ENCODE data around the gene SKAP1.
"Not testable (repeated sequence)": the region's sequence is repeated elsewhere in the genome, so short reads cannot be mapped to it uniquely, and the experiment has no call there.

Gene SKAP1

DNA sequence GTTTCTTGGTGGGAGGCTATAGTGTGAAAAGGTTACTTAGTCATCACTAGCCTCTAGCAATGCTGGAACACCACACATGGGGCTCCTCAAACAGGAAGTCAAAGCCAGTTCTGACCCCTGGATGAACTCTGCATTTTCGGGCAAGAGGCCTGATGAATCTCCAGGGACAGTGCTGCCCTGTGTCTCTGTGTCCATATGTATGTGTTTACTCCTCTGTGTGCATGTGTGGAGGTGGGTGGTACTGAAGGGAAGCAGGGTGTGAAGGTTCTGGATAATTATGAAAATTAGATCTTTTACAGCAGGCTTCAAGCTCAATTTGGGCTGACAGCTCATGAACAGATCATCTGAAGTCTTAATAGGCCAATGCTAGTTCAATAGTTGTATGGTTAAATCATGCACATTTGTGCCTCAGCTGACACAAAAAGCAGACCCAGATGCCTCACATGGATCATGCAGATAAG, 188.9 kb downstream of the SKAP1 start:
- no peak for DNase-seq

DNA sequence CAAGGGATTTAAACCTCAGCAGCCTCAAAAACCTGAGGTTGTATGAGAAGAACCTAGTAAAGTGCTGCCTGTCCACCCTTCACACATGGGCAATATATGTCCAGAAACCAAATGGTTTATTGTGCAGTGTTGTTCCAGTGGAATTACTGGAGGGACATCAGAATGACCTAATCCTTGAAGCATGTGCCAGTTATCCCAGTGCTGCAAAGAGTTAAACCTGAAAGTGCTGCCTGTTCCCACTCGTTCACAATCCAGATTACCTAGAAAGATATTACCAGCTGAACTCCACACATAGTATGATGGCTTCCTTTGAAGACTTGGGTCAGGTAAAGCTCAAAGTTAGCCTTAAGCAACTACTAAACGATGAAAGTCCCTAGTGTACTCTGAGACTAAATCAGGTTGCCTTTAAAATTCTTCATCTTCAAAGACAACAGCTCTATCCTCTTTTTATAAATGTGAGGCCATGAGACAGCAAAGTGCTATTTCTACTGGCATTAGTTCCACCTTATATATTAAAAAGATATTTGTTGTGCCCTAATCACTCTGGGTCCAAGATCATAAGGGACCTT, 189.4 kb downstream of the SKAP1 start:
- DNase-seq = no peak

DNA sequence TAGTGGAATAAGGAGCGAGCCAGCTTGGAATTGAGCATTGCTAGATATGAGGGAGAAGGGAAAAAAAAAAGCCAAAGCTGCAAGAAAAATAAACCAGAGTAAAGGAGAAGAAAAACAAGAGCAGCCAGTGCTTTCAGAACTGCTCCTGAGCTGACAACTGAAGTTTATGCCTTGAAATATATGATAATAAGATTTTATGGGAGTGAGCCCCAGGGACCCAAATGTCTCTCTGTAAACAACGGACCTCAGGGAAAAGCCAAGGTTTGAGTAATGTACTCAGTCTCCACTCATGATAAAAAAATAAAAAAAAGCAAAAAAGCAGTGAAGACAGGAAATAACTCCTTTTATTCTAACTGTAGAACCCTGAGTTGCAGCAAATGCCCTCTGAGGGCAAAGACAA, 189.9 kb downstream of the SKAP1 start:
- no peak for DNase-seq

- DNase-seq = no peak
Observed at GRCh38 chr17:48239603-48239995, 190.4 kb downstream of the SKAP1 start.

- no peak for DNase-seq
Observed at GRCh38 chr17:48238933-48239602, 190.9 kb downstream of the SKAP1 start.

DNA sequence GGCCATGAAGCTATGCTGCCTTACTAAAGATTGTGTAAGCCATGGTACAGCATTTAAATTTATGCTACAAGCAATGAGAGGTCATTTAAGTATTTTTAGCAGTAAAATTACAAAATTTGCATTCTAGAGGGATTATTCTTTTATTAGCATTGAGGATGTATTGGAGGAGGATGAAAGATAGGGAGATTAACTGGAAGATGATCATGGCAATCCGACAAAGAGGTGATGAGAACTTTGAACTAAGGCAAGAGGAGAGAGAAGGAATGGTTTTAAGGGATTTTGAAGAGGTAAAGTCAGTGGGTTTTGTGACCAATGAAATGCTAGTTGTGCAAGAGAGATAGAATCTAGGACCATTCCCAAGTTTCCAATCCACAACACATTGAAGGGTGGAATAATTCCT, 192.6 kb downstream of the SKAP1 start:
- DNase-seq = no peak

GRCh38 chr17:48236681-48237134, 193.3 kb downstream of the SKAP1 start:
- DNase-seq = no peak

- DNase-seq = no peak
Observed at GRCh38 chr17:48234922-48235321, 195.1 kb downstream of the SKAP1 start.

DNA sequence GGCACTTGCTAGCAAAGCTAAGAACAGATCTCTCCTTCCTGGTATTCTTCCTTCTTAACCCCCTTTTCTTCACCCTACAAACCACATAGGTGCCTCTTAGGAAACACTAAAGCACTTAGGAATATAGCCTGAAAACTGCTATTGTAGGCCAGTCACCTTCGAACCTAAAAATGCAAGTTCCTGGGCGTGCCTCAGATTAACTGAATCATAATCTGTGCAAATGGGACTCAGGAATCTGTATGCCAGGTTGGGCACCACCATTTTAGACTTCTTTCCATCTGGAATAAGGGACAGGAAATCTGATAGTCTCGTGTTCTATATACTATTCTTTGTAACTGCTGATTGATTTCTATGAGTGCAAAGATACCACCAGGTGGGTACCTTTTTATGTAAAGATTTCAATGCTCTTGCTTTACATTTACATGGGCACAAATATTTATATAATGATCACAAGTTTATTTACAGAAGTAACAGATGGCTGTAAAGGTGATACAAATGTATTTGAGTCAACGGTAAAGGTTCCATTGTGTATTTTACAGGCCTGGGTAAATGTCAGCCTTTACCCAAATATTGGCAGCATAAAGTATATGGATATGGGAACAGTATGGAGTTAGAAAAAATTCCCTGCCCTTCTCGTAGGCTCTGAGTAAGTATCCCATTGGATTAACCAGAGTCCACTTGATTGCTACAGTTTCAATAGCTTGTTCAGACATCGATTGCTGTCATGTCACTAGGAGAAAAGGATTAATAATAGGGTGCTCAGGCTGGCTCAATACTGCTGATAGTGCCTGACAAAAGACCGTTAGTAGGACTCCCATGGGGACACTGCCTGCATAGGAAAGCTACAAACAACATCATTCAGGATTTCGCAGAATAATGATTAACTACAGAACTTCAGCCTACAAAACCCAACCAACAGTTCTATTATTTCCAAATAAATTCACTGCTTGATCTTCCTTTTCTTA, 197.7 kb downstream of the SKAP1 start:
- DNase-seq = no peak

- DNase-seq = no peak
Observed at GRCh38 chr17:48229936-48230335, 200.1 kb downstream of the SKAP1 start.

DNA sequence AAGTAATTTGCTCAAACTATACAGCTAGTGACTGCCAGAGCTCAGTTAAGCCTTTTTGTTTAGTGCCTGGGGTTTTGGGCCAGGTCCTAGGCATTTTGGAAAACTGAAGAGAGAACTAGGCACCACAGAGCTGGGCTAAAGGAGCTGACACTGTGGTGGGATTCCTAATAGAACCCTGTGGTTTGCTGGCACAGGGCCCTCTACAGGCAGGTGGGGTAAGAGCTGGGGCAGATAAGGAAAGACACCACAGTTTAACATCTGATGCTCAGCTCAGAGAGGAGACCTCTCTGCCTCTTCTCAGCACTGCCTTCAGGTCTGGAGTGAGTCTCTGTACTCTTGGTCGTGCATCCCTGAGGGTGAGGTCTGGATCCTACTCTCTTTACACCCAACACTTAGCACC, 201.3 kb downstream of the SKAP1 start:
- no peak for DNase-seq

- DNase-seq = no peak
Observed at GRCh38 chr17:48225725-48226567, 204.1 kb downstream of the SKAP1 start.

- DNase-seq = no peak
Observed at GRCh38 chr17:48223945-48224344, 206.1 kb downstream of the SKAP1 start.

GRCh38 chr17:48219617-48220016, 210.4 kb downstream of the SKAP1 start:
- DNase-seq = no peak

- DNase-seq = no peak
Observed at GRCh38 chr17:48215583-48216139, 214.4 kb downstream of the SKAP1 start.

- DNase-seq = no peak
Observed at GRCh38 chr17:48213797-48214196, 216.2 kb downstream of the SKAP1 start.

- no peak for DNase-seq
Observed at GRCh38 chr17:48211787-48212186, 218.2 kb downstream of the SKAP1 start.

DNA sequence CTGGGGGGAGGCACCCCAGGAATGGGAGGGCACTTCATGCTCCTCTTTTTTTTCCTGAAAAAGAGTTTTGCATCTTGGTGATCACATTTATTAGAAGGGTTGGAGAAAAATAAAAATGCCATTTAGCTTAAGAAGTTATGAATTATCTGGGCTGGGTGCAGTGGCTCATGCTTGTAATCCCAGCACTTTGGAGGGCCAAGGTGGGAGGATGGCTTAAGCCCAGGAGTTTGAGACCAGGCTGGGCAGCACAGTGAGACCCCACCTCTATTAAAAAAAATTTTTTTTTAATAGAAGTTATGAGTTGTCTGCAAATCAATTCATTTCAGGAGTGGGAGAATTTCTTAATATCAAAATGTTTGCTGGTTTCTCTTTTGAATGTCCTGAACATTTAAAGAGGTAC, 219.0 kb downstream of the SKAP1 start:
- DNase-seq = no peak

- no peak for DNase-seq
Observed at GRCh38 chr17:48209973-48210372, 220.0 kb downstream of the SKAP1 start.

GRCh38 chr17:48207776-48208544, 222.1 kb downstream of the SKAP1 start:
- no peak for DNase-seq

- DNase-seq = not testable (repeated sequence)
Observed at GRCh38 chr17:48207036-48207435, 223.0 kb downstream of the SKAP1 start.

GRCh38 chr17:48202959-48203358, 227.1 kb downstream of the SKAP1 start:
- DNase-seq = no peak
